AG04450 (cell line): ENCODE data around the gene UQCR10. TPM values are rescaled to one million over a fixed set of nuclear protein-coding genes. Genes with fewer than 3 reads are reported as not detected.

ENCODE experiments used
- CTCF ChIA-PET: fragments of 300-600, 350-600 bp; formaldehyde crosslinking; extraction: SDS; loops from one replicate; lab custom pipeline; 2022; ENCODE audit warnings: antibody characterized with exemption, inconsistent platforms; lab: Charles Lee
- POLR2A ChIA-PET: fragments of 350-600 bp; formaldehyde crosslinking; extraction: SDS; loops from one replicate; lab custom pipeline; 2021; ENCODE audit warnings: antibody characterized with exemption, inconsistent platforms; lab: Yijun Ruan, JAX
- DNase-seq: peaks from one replicate; pipeline ENCODE4 v3.0.0-alpha.2; 2011; ENCODE audit warnings: low read depth, low spot score
- H3K27ac ChIP-seq: one replicate; pipeline ENCODE4 v1.5.1; 2012; ENCODE audit warnings: low read depth, low read length, control low read depth
- H3K27me3 ChIP-seq: one replicate; pipeline ENCODE4 v1.6.0; 2012; ENCODE audit warnings: low read length; ENCODE audit not compliant: control insufficient read depth, insufficient read depth
- H3K4me3 ChIP-seq: 2 replicates; pipeline ENCODE4 v1.5.1; 2011; ENCODE audit warnings: mild to moderate bottlenecking, low read depth, low read length, control low read depth
- H3K9me3 ChIP-seq: 2 replicates; pipeline ENCODE4 v1.5.1; 2012; ENCODE audit warnings: low read length; ENCODE audit not compliant: control insufficient read depth, insufficient read depth
- polyA plus RNA-seq: library from polyadenylated mRNA; depleted of rRNA; stranded (reverse); fragments of >200 nt; gene quantifications from 2 replicates; pipeline ENCODE4 v1.2.3, GENCODE V29; 2011
- TF ChIP-seq, protein P1 (sequence below): IDR thresholded peaks from 2 replicates; pipeline ENCODE4 v1.5.1; 2011; ENCODE audit warnings: low read depth, low read length, control low read depth, inconsistent platforms

UQCR10 gene
- polyA plus RNA-seq, 1 experiment, result 170 TPM

- Histone ChIP-seq H3K9me3 (no peaks in the 10 kb centered on the region), H3K4me3 (no peak overlapping the region), H3K27ac (no peak overlapping the region), H3K27me3 (no peaks in the 10 kb centered on the region)
- no peak for DNase-seq
- POLR2A ChIA-PET, result no interaction called here
- TF ChIP-seq, protein P1, sequence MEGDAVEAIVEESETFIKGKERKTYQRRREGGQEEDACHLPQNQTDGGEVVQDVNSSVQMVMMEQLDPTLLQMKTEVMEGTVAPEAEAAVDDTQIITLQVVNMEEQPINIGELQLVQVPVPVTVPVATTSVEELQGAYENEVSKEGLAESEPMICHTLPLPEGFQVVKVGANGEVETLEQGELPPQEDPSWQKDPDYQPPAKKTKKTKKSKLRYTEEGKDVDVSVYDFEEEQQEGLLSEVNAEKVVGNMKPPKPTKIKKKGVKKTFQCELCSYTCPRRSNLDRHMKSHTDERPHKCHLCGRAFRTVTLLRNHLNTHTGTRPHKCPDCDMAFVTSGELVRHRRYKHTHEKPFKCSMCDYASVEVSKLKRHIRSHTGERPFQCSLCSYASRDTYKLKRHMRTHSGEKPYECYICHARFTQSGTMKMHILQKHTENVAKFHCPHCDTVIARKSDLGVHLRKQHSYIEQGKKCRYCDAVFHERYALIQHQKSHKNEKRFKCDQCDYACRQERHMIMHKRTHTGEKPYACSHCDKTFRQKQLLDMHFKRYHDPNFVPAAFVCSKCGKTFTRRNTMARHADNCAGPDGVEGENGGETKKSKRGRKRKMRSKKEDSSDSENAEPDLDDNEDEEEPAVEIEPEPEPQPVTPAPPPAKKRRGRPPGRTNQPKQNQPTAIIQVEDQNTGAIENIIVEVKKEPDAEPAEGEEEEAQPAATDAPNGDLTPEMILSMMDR, result no peak
- CTCF ChIA-PET, result no interaction called here
Measured at GRCh38 chr22:29758068-29758622, 9.0 kb upstream of the UQCR10 start.

- no peak for DNase-seq
- Histone ChIP-seq H3K9me3 (no peaks in the 10 kb centered on the region), H3K27me3 (no peaks in the 10 kb centered on the region), H3K27ac (no peak overlapping the region), H3K4me3 (no peak overlapping the region)
- TF ChIP-seq, protein P1, result no peak
- ChIA-PET POLR2A (no interaction called here), CTCF (no interaction called here)
Measured at GRCh38 chr22:29758959-29759358, 8.2 kb upstream of the UQCR10 start.

GRCh38 chr22:29762263-29762662 lies 4.9 kb upstream of the UQCR10 start:
- POLR2A ChIA-PET, result interaction anchor here (1.2 kb wide), 1 partner anchor 475 kb away, joined by 3 read pairs; no protein-coding TSS in a partner anchor
- no peak for DNase-seq
- Histone ChIP-seq H3K27ac (no peak overlapping the region), H3K9me3 (no peaks in the 10 kb centered on the region), H3K27me3 (no peaks in the 10 kb centered on the region), H3K4me3 (no peak overlapping the region)
- TF ChIP-seq, protein P1, result no peak
- CTCF ChIA-PET, result no interaction called here

DNA sequence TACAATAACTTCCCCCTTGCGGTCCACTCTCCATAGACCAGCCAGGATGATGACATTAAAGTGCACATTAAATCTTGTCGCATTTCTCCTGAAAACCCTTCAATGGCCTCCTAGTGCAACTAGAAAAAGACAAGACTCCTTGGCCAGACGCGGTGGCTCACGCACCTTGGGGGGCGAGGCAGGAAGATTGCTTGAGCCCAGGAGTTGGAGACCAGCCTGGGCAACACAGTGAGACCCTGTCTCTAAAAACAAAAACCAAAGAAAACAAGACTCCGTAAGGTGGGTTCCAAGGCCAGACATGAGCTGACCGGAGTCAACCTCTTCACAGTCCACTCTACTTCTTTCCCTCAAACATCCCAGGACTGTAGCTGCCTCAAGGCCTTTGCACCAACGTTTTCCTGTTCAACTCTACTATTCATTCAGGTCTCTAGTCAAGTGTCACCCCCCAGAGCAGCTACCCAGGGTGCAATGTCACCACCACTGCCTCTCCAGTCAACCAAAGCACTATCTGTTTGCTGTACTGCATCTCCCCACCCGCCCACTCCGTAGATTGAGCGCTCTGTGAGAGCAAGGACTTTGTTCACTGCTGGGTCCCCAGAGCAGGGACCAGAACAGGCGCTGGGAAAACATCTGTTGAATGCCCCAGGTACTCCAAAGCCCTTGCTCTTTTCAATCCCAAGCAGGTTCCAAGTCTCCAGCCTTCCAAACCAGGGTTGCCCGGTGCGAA lies 1.1 kb upstream of the UQCR10 start:
- Histone ChIP-seq H3K27ac (no peak overlapping the region), H3K9me3 (no peaks in the 10 kb centered on the region), H3K4me3 (peak overlapping the region; percentile 92), H3K27me3 (no peaks in the 10 kb centered on the region)
- ChIA-PET POLR2A (interaction anchor here (0.8 to 1.3 kb wide), 4 partner anchors 16 to 117 kb away, joined by 3 to 5 read pairs (median 4); no protein-coding TSS in a partner anchor), CTCF (interaction anchor here (1.0 to 1.5 kb wide), 2 partner anchors 77 to 239 kb away, joined by 3 to 5 read pairs; no protein-coding TSS in a partner anchor)
- no peak for DNase-seq
- TF ChIP-seq, protein P1, result no peak

DNA sequence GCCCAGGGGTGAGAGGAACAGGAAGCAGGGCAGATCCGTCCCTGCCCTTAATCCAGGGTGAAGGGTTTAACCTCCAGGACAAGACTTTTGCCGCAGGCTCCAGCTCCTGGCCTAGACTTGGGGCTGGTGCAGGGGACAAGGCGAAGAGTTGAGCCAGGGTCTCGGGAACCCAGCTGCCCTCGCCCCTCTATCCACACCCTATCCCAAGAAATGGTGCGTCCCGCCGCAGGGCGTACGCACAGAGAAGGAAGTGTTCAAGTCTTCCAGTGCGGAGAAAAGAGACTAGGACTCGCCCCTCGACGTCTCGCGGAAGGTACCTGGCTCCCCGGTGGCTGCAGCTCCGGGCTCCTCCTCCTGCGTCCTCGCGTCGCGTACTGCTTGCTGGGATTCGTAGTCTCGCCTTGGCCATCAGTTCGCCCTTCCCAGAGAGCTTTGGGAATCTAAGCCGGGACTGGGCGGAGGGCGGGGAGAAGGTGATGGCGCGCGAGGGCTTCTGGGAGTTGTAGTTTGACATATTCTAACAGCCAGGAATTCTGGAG lies 468 bp upstream of the UQCR10 start, which contains the start of gene ZMAT5:
Gene ZMAT5 (minus strand): TSS at position 376 of the 539 bp plus-strand sequence. CDS start 18,463 bp downstream, outside the sequence.
- CTCF ChIA-PET, result interaction anchor here (0.7 to 1.5 kb wide), 3 partner anchors 77 to 322 kb away, joined by 3 to 5 read pairs (median 3); no protein-coding TSS in a partner anchor

More for the DNA sequence above, 468 bp upstream of the UQCR10 start, which contains the start of gene ZMAT5:
- H3K9me3 ChIP-seq, result no peaks in the 10 kb centered on the region
- TF ChIP-seq, protein P1, result no peak
- H3K27me3 ChIP-seq, result no peaks in the 10 kb centered on the region
- H3K27ac ChIP-seq, result peak within 1 kb of the TSS; percentile 47
- DNase-seq, result peak; percentile 91
- POLR2A ChIA-PET, result interaction anchor here (0.8 to 1.3 kb wide), 5 partner anchors 15 to 117 kb away, joined by 3 to 5 read pairs (median 4); no protein-coding TSS in a partner anchor
- peak within 1 kb of the TSS; percentile 100 for H3K4me3 ChIP-seq
